Left hindlimb (tissue), 1 donor: ENCODE data around the gene GSPT1.
"Not testable (repeated sequence)": the region's sequence is repeated elsewhere in the genome, so short reads cannot be mapped to it uniquely, and the experiment has no call there.

Experiments
- DNase-seq: peaks from one replicate; pipeline ENCODE4 v3.0.0-alpha.2; 2018

GSPT1 gene

DNA sequence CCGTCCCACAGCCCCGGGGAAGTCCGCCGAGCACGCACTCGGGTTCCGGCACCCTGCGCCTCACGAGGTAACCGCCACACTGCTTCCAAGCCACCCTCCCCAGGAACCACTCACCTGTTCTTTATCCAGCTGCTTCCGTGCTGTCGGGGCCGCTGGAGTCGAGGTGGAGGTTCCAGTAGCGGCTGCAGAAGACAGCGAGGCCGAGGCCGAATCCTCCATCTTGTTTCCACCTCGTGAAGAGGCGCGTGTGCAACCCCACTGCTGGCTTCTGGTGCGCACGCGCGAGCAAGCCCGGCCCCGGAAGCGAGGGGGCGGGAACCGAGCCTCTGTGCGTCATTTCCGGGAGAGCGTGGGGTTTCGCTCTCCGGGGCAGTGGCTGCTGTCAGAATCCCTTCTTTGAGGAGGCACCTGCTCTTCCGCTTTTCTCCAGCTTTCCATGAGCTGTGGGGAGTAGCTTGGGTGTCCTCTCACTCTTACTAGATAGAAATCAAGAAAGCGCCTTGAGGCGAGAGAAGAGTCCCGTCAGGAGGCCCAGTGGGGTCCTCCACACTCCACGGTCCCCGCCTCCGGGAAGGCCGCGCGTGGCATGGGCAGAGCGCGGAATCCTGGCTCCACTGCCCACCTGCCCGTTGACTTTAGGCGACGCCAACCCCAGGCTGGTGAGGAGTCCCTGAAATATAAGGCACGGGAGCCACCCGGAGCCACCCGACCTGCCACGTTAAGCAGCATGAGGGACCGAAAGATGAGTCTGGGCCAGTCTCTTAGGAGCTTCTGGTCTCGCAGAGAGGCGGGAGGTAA, 64.3 kb downstream of the GSPT1 start, which contains the start of gene RSL1D1:
Gene RSL1D1 (minus strand): TSS at position 249 of the 798 bp plus-strand sequence. CDS start 30 bp downstream, at position 219.
- peak; percentile 96 for DNase-seq

DNA sequence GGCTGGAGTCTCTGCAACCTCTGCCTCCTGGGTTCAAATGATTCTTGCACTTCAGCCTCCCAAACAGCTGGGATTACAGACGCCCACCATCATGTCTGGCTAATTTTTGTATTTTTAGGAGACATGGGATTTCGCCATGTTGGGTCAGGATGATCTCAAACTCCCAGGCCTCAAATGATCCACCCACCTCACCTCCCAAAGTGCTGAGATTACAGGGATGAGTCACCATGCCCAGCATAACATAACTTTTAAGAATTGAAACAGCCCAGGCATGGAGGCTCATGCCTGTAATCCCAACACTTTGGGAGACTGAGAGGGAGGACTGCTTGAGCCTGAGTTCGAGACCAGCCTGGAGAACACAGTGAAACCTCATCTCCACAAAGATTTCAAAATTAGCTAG, 66.9 kb downstream of the GSPT1 start:
- DNase-seq = no peak

DNA sequence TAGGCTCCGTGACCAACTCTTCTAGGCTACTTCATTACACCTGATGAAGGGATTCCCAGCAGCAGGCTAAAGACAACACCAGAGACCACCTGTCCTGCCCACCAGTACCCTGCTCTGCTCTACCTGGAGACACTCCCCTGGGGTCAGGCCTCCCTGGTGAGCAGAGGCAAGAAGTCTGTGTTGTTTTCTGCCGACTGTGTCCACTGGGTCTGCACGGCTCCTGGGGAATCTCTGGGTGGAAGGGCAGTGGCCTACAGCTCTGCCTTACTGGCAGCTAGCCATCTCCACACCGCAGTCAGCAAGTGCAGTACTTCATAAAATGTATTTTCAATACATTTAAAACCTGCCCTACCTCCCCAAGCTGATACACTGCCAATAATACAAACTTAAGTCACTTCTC, 71.3 kb downstream of the GSPT1 start:
- DNase-seq = no peak

DNA sequence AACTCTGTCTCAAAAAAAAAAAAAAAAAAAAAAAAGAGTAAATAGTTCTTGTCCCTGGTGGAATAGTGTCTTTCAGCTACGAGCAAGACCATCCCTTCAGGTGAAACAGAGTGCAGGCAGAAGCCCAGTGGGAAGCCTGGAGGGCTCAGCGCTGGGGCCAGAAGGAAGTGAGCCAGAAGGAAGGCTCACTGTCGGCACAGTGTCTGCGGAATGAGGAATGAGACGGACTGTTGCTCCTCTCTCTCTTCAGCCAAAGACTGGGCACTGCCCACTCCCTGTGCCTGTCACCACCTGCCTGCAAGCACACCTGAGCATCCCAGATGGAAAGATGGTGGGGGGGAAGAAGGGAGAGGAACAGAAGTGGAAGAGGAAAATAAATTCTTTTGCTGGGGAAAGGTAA, 71.9 kb downstream of the GSPT1 start:
- no peak for DNase-seq

DNA sequence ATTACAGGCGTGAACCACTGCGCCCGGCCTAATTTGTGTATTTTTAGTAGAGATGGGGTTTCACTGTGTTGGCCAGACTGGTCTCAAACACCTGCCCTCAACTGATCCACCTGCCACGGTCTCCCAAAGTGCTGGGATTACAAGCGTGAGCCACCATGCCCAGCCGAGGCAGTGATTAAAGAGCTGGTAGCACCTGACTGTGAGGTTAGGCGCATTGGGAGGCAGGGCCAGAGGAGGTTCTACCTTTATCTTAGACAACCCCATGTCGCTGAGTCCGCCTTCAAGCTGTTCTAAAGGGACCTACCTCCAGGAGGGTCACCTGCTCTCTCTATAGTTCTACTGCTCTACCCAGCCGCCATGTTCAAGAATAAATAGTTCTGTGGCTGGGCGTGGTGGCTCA, 72.5 kb downstream of the GSPT1 start:
- DNase-seq = no peak

DNA sequence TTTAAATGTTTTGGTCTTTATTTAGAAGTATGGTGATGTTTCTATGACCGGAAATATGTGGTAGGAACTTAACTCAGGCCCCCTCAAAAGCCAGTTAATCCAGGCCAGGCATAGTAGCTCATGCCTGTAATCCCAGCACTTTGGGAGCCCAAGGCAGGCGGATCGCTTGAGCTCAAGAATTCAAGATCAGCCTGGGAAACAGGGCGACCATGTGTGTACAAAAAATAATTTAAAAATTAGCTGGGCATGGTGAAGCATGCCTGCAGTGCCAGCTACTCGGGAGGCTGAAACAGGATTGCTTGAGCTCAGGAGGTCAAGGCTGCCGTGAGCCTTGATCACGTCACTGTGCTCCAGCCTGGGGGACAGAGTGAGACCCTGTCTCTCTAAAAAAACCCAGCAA, 74.7 kb downstream of the GSPT1 start:
- no peak for DNase-seq

DNA sequence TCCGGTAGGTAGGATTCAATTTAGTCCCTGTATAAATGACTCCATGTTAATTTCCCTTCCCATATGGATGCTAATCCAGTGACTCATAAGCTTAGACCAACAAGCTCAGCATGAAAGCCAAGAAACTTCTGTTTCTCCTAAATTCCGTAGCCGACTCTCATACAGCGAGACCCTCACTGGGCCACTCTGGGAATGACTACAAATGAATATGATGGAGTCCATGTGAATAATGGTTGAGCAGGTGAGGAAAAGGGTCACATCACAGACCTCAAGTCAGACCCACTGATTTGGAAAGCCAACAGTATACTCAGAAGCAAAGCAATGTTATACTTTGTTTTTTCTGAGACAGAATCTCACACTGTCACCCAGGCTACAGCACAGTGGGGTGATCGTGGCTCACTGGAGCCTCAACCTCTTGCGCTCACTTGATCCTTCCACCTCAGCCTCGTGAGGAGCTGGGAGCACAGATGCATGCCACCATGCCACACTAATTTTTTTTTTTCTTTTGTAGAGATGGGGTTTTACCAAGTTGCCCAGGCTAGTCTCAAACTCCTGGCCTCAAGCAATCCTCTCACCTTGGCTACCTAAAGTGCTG, 79.0 kb downstream of the GSPT1 start:
- DNase-seq = no peak

DNA sequence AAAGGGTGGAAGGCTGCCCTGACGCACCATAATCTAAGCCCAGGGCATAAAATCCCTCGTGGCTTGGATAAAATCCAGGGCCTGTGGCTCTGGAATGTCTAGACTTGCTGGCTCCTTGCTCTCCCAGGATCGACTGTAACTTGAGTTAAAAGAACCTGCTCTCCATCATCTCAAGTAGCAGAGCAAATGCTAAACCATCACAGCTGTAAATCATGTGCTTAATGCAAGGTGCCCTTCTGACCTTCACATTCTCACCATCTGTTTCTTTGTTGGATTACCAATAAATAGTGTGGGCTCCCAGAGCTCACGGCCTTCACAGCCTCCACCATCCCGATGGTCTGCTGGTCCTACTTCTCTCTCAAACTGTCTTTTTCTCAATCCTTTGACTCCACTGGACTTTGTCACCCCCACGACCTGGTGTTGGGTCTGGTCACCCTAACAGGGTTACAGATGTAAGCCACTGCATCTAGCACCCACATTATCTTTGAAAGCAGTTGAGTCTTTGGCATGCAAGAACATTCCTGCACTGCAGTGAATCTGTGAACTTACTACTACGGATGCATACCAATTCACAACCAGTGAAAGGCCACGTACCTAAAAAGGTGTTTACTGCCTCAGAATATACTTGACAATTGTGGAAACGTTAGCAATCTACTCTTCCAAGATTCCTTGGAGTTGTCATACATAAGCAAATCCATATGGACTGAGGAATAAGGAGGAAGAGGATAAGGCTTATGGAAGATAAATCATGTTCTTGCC, 79.7 kb downstream of the GSPT1 start:
- DNase-seq = no peak

DNA sequence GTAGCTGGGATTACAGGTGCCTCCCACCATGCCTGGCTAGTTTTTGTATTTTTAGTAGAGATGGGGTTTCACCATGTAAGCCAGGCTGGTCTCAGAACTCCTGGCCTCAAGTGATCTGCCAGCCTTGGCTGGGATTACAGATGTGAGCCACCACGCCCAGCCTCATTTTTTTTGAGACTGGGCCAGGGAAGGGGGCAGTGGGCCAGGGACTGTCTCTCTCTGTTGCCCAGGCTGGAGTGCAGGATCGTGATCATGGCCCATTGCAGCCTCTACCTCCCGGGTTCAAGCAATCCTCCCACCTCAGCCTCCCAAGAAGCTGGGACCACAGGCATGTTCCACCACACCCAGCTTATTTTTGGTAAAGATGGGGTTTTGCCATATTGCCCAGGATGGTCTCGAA, 80.4 kb downstream of the GSPT1 start:
- DNase-seq = no peak

DNA sequence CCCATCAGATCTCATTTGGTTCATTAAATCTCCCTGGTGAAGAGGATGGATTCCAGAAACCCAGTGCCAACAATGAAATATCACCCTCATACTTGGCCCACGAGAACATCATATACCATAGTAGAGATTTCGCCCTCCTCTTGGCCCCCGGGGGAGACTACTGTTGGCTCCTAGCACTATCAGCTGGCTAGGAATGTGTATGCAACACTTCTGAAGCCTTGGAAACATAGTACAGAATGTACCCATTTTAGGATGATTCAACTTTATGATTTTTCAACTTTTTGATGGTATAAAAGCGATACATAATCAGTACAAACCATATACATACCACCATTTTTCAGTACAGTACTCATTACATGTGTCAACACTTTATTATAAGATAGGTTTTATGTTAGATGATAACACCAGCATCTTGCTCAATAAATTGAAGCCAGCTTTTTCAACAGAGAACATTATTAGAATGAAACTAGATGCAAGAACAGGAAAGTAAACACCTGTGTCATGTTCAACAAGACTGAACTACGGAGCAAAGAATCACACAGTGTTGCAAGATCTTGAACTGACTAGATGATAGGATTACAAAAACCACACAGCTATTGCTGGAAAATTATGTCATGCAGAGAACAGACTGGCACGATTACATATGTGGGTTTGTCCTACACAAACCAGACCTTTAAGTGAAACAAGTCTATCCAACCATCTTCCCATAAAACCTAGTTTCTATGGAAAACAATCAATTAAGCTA, 81.6 kb downstream of the GSPT1 start:
- no peak for DNase-seq

DNA sequence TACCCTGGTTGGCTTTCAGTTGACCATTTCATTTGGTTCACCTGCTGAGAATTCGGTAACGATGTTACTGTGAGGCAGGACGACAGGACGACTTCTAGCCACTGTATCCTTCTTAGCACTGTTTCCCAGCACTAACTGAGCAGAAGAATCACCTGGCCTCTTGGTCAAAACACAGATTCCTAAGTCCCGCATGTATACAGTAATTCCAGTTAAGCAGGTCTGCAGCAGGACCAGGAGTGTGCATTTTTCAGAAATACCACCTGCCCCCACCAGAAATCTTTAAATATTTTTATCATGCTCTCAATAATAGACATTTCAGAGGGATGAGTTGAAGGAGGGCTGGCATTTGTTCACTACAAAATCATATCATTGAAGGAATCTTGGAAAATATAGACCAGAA, 87.1 kb downstream of the GSPT1 start:
- DNase-seq = no peak

DNA sequence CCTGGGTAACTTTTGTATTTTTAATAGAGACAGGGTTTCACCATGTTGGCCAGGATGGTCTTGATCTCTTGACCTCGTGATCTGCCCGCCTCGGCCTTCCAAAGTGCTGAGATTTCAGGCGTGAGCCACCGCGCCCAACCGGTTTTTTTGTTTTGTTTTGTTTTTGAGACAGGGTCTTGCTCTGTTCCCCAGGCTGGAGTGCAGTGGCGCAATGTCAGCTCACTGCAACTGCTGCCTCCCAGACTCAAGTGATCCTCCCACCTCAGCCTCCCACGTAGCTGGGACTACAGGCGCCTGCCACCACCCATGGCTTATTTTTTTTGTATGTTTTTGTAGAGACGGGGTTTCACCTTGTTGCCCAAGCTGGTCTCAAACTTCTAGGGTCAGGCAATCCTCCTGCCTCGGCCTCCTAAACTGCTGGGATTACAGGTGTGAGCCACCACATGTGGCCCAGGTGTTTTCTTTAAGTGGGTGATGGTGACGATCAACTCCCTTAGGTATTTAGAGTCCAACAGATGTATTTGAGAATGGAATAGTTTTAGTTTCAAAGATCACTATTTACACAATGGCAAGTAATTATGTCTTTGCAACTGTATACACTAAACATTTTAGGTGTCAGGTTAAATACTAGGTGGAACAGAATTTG, 90.1 kb downstream of the GSPT1 start:
- DNase-seq = not testable (repeated sequence)

DNA sequence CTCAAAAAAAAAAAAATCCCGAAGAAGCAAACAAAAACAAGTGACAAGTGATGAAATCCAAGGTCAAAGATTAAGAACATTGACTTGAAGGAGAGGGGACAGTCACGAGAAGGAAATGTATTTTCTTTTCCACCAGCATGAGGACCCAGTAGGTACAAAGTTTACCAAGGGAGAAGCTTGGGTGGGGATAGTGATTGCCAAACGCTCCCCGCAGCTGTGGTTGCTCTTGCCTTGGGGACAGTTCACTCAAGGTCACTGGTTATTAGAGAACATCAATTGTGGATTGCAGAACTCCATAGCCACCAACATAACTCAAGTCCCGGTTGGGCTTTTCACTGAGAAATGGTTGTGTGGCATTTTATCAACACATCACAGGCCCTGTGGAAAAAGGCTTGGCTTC, 91.4 kb downstream of the GSPT1 start:
- no peak for DNase-seq

DNA sequence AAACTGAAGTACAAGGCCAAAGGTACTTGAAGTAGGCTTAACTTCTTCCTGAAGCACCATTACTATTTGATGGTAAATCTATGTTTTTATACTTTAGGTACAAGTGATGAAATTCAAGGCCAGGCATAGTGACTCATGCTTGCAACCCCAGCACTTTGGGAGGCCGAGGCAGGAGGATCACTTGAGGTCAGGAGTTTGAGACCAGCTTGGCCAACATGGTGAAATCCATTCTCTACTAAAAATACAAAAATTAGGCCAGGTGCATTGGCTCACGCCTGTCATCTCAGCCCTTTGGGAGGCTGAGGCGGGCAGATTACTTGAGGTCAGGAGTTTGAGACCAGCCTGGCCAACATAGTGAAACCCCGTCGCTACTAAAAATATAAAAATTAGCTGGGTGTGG, 92.1 kb downstream of the GSPT1 start:
- DNase-seq = not testable (repeated sequence)

DNA sequence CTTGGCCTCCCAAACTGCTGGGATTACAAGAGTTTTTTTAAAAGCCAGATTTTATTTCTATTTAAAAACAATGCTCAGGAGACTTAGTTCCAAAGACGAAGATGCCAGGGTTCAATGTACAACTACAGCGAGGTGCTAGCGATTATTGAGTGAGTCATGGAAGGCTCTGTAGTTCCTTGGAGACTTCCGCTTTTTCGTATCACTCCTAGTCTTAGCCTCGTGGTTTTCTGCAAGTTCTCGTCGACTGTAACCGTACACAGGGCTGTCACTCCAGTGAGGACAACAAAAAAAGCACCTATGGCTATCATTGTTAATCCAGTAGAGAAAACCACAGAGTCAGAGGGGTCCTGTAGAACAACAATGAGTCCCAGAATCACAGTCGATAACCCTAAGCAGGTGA, 96.0 kb downstream of the GSPT1 start:
- no peak for DNase-seq

DNA sequence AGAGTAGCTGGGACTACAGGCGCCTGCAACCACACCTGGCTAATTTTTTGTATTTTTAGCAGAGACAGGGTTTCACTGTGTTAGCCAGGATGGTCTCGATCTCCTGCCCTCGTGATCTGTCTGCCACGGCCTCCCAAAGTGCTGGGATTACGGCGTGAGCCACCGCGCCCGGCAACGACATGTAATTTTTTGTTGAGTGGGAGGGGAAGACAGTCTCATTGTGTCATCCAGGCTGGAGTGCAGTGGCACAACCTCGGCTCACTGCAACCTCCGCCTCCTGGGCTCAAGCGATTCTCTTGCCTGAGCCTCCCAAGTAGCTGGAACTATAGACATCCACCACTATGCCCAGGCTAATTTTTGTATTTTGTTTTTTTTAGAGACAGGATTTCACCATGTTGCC, 96.8 kb downstream of the GSPT1 start:
- DNase-seq = not testable (repeated sequence)
